Measurements from ENCODE around the gene MED12L.

Gene MED12L

GRCh38 chr3:151085227-151085888, at the start of gene MED12L:
TSS of gene MED12L (plus strand) at chr3:151085664. CDS start at chr3:151086927, 1,263 bp downstream.
- Histone ChIP-seq H3K4me3 (ENCODE audit: low read depth, low read length) (peak within 1 kb of the TSS; percentile 63), H3K27ac (no peak within 1 kb of the TSS), H3K27me3 (ENCODE audit: insufficient read depth, low read depth, severe bottlenecking) (peaks cover 79% of the 10 kb centered on the region), H3K36me3 (no peaks in the 10 kb centered on the region), H3K9me3 (ENCODE audit: severe bottlenecking) (no peaks in the 10 kb centered on the region)
- TF ChIP-seq CTCF (IDR thresholded peaks at IDR 0.05; ENCODE audit: low read depth, low read length): peak; percentile 41; the same call in 1 of the 2 replicates
- peak; percentile 75 for DNase-seq

- Histone ChIP-seq H3K9me3 (ENCODE audit: severe bottlenecking) (no peaks in the 10 kb centered on the region), H3K4me3 (ENCODE audit: low read depth, low read length) (no peak overlapping the region), H3K27ac (no peak overlapping the region), H3K36me3 (no peaks in the 10 kb centered on the region), H3K27me3 (ENCODE audit: insufficient read depth, low read depth, severe bottlenecking) (peaks cover 69% of the 10 kb centered on the region)
- DNase-seq: no peak
- TF ChIP-seq CTCF (IDR thresholded peaks at IDR 0.05; ENCODE audit: low read depth, low read length): no peak
Measured at GRCh38 chr3:151037746-151038477, 47.6 kb upstream of the MED12L start.

- Histone ChIP-seq H3K27ac (no peak overlapping the region), H3K36me3 (no peaks in the 10 kb centered on the region), H3K27me3 (ENCODE audit: insufficient read depth, low read depth, severe bottlenecking) (peaks cover 86% of the 10 kb centered on the region), H3K4me3 (ENCODE audit: low read depth, low read length) (no peak overlapping the region), H3K9me3 (ENCODE audit: severe bottlenecking) (no peaks in the 10 kb centered on the region)
- no peak for TF ChIP-seq CTCF (IDR thresholded peaks at IDR 0.05; ENCODE audit: low read depth, low read length)
- no peak for DNase-seq
Measured at GRCh38 chr3:151044706-151045105, 40.8 kb upstream of the MED12L start.

- TF ChIP-seq CTCF (IDR thresholded peaks at IDR 0.05; ENCODE audit: low read depth, low read length): no peak
- no peaks in the 10 kb centered on the region for H3K9me3 ChIP-seq (ENCODE audit: severe bottlenecking)
Measured at GRCh38 chr3:151047636-151048035, 37.8 kb upstream of the MED12L start.

GRCh38 chr3:151051533-151051932, 33.9 kb upstream of the MED12L start:
- no peak overlapping the region for H3K27ac ChIP-seq
- no peaks in the 10 kb centered on the region for H3K36me3 ChIP-seq
- no peak overlapping the region for H3K4me3 ChIP-seq (ENCODE audit: low read depth, low read length)
- no peaks in the 10 kb centered on the region for H3K9me3 ChIP-seq (ENCODE audit: severe bottlenecking)
- H3K27me3 ChIP-seq (ENCODE audit: insufficient read depth, low read depth, severe bottlenecking): peaks cover 88% of the 10 kb centered on the region
- no peak for TF ChIP-seq CTCF (IDR thresholded peaks at IDR 0.05; ENCODE audit: low read depth, low read length)
- DNase-seq: no peak

More at GRCh38 chr3:151047636-151048035, 37.8 kb upstream of the MED12L start:
- Histone ChIP-seq H3K36me3 (no peaks in the 10 kb centered on the region), H3K27me3 (ENCODE audit: insufficient read depth, low read depth, severe bottlenecking) (peaks cover 84% of the 10 kb centered on the region), H3K4me3 (ENCODE audit: low read depth, low read length) (no peak overlapping the region), H3K27ac (no peak overlapping the region)
- no peak for DNase-seq

Data from WERI-Rb-1 (cell line).